Stimulated activated CD4-positive, alpha-beta T cell treated with anti-CD3 and anti-CD28 coated beads, Interleukin-1b, Interleukin-23, amount 100 ng/mL, for 48 hours (primary cell): ENCODE measurements around the gene SHISA5.
"Not testable (repeated sequence)": the region's sequence is repeated elsewhere in the genome, so short reads cannot be mapped to it uniquely, and the experiment has no call there.

Experiments used
- DNase-seq: peaks from one replicate; pipeline ENCODE4 v3.0.0-alpha.2; 2020

SHISA5 gene

GRCh38 chr3:48476426-48477053, 27.4 kb downstream of the SHISA5 start:
- no peak for DNase-seq

GRCh38 chr3:48475188-48475587, 28.8 kb downstream of the SHISA5 start:
- DNase-seq: no peak

GRCh38 chr3:48474619-48475018, 29.4 kb downstream of the SHISA5 start:
- DNase-seq: no peak

- DNase-seq: not testable (repeated sequence)
Observed at GRCh38 chr3:48474031-48474430, 29.9 kb downstream of the SHISA5 start.

GRCh38 chr3:48473617-48473952, 30.4 kb downstream of the SHISA5 start:
- no peak for DNase-seq

- DNase-seq: peak; percentile 97
Observed at GRCh38 chr3:48472923-48473616, 30.9 kb downstream of the SHISA5 start.

- no peak for DNase-seq
Observed at GRCh38 chr3:48472673-48472922, 31.4 kb downstream of the SHISA5 start.

- no peak for DNase-seq
Observed at GRCh38 chr3:48470286-48470685, 33.7 kb downstream of the SHISA5 start.

GRCh38 chr3:48469046-48469915, 34.7 kb downstream of the SHISA5 start:
- no peak for DNase-seq

- DNase-seq: no peak
Observed at GRCh38 chr3:48468329-48468731, 35.6 kb downstream of the SHISA5 start.

GRCh38 chr3:48467473-48468267, 36.3 kb downstream of the SHISA5 start:
- no peak for DNase-seq

GRCh38 chr3:48467110-48467454, 36.9 kb downstream of the SHISA5 start:
- no peak for DNase-seq

GRCh38 chr3:48466386-48467109, 37.4 kb downstream of the SHISA5 start:
- peak; percentile 36 for DNase-seq

GRCh38 chr3:48465531-48466378, 38.2 kb downstream of the SHISA5 start:
- peak; percentile 81 for DNase-seq

GRCh38 chr3:48465237-48465530, 38.8 kb downstream of the SHISA5 start:
- DNase-seq: no peak

- DNase-seq: no peak
Observed at GRCh38 chr3:48464713-48465221, 39.2 kb downstream of the SHISA5 start.

- DNase-seq: no peak
Observed at GRCh38 chr3:48463703-48464102, 40.3 kb downstream of the SHISA5 start.

- DNase-seq: not testable (repeated sequence)
Observed at GRCh38 chr3:48461767-48462166, 42.2 kb downstream of the SHISA5 start.

- DNase-seq: no peak
Observed at GRCh38 chr3:48460517-48460902, 43.5 kb downstream of the SHISA5 start.

- no peak for DNase-seq
Observed at GRCh38 chr3:48459773-48460516, 44.0 kb downstream of the SHISA5 start.

GRCh38 chr3:48459331-48459730, 44.6 kb downstream of the SHISA5 start:
- DNase-seq: no peak
